Measurements from ENCODE around the gene ACSM6.

GRCh38 chr10:95209509-95210127 is 15.6 kb downstream of the ACSM6 start:
- TF ChIP-seq, protein P1, sequence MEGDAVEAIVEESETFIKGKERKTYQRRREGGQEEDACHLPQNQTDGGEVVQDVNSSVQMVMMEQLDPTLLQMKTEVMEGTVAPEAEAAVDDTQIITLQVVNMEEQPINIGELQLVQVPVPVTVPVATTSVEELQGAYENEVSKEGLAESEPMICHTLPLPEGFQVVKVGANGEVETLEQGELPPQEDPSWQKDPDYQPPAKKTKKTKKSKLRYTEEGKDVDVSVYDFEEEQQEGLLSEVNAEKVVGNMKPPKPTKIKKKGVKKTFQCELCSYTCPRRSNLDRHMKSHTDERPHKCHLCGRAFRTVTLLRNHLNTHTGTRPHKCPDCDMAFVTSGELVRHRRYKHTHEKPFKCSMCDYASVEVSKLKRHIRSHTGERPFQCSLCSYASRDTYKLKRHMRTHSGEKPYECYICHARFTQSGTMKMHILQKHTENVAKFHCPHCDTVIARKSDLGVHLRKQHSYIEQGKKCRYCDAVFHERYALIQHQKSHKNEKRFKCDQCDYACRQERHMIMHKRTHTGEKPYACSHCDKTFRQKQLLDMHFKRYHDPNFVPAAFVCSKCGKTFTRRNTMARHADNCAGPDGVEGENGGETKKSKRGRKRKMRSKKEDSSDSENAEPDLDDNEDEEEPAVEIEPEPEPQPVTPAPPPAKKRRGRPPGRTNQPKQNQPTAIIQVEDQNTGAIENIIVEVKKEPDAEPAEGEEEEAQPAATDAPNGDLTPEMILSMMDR (IDR thresholded peaks at IDR 0.05), result no peak
- TF ChIP-seq POLR2A (IDR thresholded peaks at IDR 0.05), result no peak
- no peak for TF ChIP-seq EP300 (IDR thresholded peaks at IDR 0.05)
